Heart left ventricle (tissue), 16 donors: ENCODE results near the gene RPS6KA2. TPM values are rescaled to one million over a fixed set of nuclear protein-coding genes. Genes with fewer than 3 reads are reported as not detected.
A peak's percentile ranks its signal among the peaks of the same experiment; 100 is the strongest.

ENCODE experiments used
- ATAC-seq, 4 donors: fragments of 200-7000 bp; cut with Tn5 transposase; one replicate each; pipeline ENCODE4 v1.9.1; 2020 to 2022; ENCODE audit warnings: moderate library complexity in 4 of 4, mild to moderate bottlenecking in 3 of 4, moderate number of reproducible peaks in 1 of 4
- DNase-seq, 5 donors: peaks; one replicate each; pipeline ENCODE4 v3.0.0-alpha.2; 2020
- H3K27ac ChIP-seq, 12 donors: fragments of 200-600 bp; sonication (generic) in 4 of 12; one replicate each; pipeline versions ENCODE4 v1.5.0 to v1.8.0; 2016 to 2022; ENCODE audit warnings: mild to moderate bottlenecking in 2 of 12
- H3K27me3 ChIP-seq, 9 donors: fragments of 200-600 bp; sonication (generic) in 2 of 9; one replicate each; pipeline versions ENCODE4 v1.5.1 to v1.8.0; 2016 to 2022; ENCODE audit warnings: mild to moderate bottlenecking in 3 of 9
- H3K36me3 ChIP-seq, 9 donors: fragments of 200-600 bp; sonication (generic) in 2 of 9; one replicate each; pipeline versions ENCODE4 v1.5.0 to v1.8.0; 2018 to 2022; ENCODE audit warnings: mild to moderate bottlenecking in 2 of 9
- H3K4me1 ChIP-seq, 12 donors: fragments of 200-600 bp; sonication (generic) in 4 of 12; one replicate each; pipeline versions ENCODE4 v1.5.0 to v1.8.0; 2016 to 2022; ENCODE audit warnings: mild to moderate bottlenecking in 3 of 12
- H3K4me3 ChIP-seq, 12 donors: fragments of 200-600 bp; sonication (generic) in 4 of 12; one replicate each; pipeline versions ENCODE4 v1.5.0 to v1.8.0; 2017 to 2022; ENCODE audit warnings: mild to moderate bottlenecking in 9 of 12, moderate library complexity in 4 of 12
- H3K9me3 ChIP-seq, 12 donors: fragments of 200-600 bp; sonication (generic) in 4 of 12; one replicate each; pipeline versions ENCODE4 v1.5.0 to v1.8.0; 2016 to 2022; ENCODE audit warnings: mild to moderate bottlenecking in 1 of 12
- POLR2A ChIP-seq, 2 donors: fragments of 450-650 bp; IDR thresholded peaks; one replicate each; pipeline ENCODE4 v1.6.1; 2017; ENCODE audit warnings: antibody characterized with exemption in 2 of 2, mild to moderate bottlenecking in 2 of 2, moderate library complexity in 2 of 2
- WGBS, 4 donors: extraction: QIAGEN DNeasy Blood & Tissue Kit in 2 of 4; methylation state at CpG; one replicate each; pipeline versions ENCODE4 v1.1.5 to v1.1.7; 2013 to 2018; 5-methylcytosine and 5-hydroxymethylcytosine counted together
- intact Hi-C, 10 donors: fragments of 100-400 bp; cut with DNase I; formaldehyde crosslinking; loops; one replicate each; pipeline versions ENCODE4 v1.11.1 to v1.14.2; 2022
- polyA plus RNA-seq, 2 donors: library from polyadenylated mRNA; stranded (reverse); fragments of 200-250 nt; gene quantifications; one replicate each; pipeline ENCODE4 v1.2.3, GENCODE V29; 2013
- total RNA-seq, 9 donors: library from RNA; depleted of rRNA in 2 of 9; stranded (reverse); fragments of >200 nt in 2 of 9; fragmentation: NEBNext Ultra II Directional in 3 of 9; extraction: Animal tissue kit (Norgen Biotek cat#: 25700) in 3 of 9; gene quantifications; one replicate each; pipeline versions ENCODE4 v1.1.0 to v1.2.4, GENCODE V29; 2016 to 2023
- TF ChIP-seq, protein P1 (sequence below), 12 donors: fragments of 200-600 bp; sonication (generic) in 4 of 12; IDR thresholded peaks; one replicate each; pipeline versions ENCODE4 v1.5.0 to v1.8.0; 2018 to 2022; ENCODE audit warnings: antibody characterized with exemption in 12 of 12, mild to moderate bottlenecking in 5 of 12
- donor health status: ischemic (EF 13 %, LVEDD 7.1; RV severe dilation, severe dysfunction).
- donor health status: healthy with polysubstance abuse.
- donor health status: DM: no; HTN: yes; CAD: no.
- donor health status: DM: no; HTN: no; CAD: no.
- donor health status: ischemic (EF 25% LVEDD 6.9; RV normal size, moderate dysfunction).
- donor health status: ischemic (EF 25% LVEDD 5.7; RV mildly dilated, moderate dysfunction).
- donor health status: healthy.
- donor health status: DM: yes; HTN: yes; CAD: no.
- donor health status: ischemic (EF 35%, LVEDD 5.7; RV mildly dilated, moderate dysfunction).
- donor health status: nonischemic (EF 11% LVEDD 7.7; RV severe dilation, severe dysfunction).
- donor health status: DM: yes; HTN: yes; CAD: no.
- donor health status: PGD.
- donor health status: ischemic (EF 29% LVEDD 5.4; RV normal size, mild dysfunction).
- donor health status: nonischemic (EF 23%, LVEDD 6.1; RV moderate dilation, normal function).

The RPS6KA2 gene
- total and polyA plus RNA-seq, 11 donors = 23.0 to 171 (median 91.6) TPM

DNA sequence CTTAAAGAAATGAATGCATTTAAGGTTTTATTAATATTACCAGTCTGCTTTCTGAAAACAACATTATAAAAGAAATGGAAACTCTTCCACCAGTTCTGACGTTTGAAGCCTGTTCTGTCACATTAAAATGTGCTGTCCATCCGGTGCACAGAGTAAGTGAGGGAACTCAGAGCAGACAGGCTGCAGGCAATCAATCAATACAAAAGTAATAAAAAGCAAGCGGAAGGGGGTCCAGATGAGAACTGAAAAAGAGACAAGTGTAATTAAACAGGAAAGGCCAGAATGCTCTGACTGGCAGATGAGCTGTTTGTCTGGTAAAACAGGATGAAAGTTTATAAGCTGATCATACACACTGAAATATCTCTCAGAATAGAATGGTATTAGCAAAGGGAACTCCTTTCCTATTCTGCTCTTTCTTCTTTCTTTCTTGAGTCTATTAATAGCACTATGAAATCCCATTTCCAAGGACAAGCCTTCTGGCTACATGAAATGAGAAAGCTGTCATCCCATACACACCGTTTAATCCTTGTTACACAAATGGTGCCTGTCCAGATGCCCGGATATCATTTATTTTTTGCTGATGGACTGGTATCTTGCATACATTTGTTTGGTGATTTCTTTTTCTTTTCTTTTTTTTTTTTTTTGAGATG is 134.8 kb downstream of the RPS6KA2 start:
- peaks cover 0 to 31% (median 20%) of the 10 kb centered on the region in 12 donors for H3K4me1 ChIP-seq
- intact Hi-C loops = loop anchor here in 1 of 10 donors (5.0 kb wide), 1 partner anchor 135 kb away; the partner anchor contains the start of gene RPS6KA2
- H3K4me3 ChIP-seq = no peak overlapping the region
- TF ChIP-seq POLR2A (IDR thresholded peaks at IDR 0.05) = no peak
- TF ChIP-seq, protein P1, sequence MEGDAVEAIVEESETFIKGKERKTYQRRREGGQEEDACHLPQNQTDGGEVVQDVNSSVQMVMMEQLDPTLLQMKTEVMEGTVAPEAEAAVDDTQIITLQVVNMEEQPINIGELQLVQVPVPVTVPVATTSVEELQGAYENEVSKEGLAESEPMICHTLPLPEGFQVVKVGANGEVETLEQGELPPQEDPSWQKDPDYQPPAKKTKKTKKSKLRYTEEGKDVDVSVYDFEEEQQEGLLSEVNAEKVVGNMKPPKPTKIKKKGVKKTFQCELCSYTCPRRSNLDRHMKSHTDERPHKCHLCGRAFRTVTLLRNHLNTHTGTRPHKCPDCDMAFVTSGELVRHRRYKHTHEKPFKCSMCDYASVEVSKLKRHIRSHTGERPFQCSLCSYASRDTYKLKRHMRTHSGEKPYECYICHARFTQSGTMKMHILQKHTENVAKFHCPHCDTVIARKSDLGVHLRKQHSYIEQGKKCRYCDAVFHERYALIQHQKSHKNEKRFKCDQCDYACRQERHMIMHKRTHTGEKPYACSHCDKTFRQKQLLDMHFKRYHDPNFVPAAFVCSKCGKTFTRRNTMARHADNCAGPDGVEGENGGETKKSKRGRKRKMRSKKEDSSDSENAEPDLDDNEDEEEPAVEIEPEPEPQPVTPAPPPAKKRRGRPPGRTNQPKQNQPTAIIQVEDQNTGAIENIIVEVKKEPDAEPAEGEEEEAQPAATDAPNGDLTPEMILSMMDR (IDR thresholded peaks at IDR 0.05) = no peak
- no peak overlapping the region for H3K27ac ChIP-seq
- ATAC-seq (no peak), DNase-seq (no peak)
- no peaks in the 10 kb centered on the region for H3K9me3 ChIP-seq
- no peaks in the 10 kb centered on the region for H3K27me3 ChIP-seq
- H3K36me3 ChIP-seq = peaks cover 0 to 41% (median 26%) of the 10 kb centered on the region in 9 donors
- WGBS, 4 donors = 80 to 86% (median 83%) methylated on average over 5 of the region's 5 CpGs

DNA sequence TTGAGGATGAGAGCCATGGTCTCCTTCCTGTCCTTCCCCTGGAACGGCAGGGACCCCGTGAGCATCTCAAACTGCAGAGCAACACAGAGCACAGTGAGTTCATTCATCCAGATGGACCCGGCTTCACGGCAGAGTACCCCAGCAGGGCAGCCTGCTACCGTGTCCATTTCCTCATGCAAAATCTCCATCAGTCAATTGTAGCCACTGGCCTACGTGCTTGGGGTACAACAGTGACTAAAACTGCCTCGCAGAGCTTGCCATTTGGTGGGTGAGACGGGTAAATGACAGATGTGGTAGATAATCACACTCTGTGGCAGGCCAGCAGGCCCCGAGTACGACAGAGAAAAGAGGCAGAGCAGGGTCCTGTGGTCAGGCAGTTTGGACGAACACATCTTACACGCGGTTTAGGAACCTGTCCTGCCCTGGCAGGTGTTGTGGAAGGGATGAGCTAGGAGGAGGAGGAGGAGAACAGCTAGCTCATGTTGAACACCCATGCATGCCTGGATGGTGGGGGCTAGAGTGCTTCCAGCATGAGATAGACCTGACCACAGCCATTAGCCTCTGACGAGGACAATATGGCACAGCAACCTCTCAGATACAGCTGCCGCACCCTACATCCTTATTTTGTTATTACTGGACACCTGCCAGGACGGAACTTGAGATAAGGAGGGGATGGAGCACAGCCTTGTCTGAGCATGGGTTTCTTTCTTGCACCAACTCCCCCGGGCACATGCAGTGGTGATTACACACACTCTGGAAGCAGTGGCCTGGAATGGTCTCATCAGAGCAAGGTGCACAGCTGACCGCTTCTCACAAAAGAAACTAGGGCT is 136.2 kb downstream of the RPS6KA2 start:
- DNase-seq (peak in 2 of 5 donors; percentile 25 to 42), ATAC-seq (peak in 3 of 4 donors; percentile 45 to 48 (median 46))
- peaks cover 0 to 31% (median 20%) of the 10 kb centered on the region in 12 donors for H3K4me1 ChIP-seq
- H3K4me3 ChIP-seq = no peak overlapping the region
- H3K27me3 ChIP-seq = no peaks in the 10 kb centered on the region
- intact Hi-C loops = loop anchor here in 1 of 10 donors (5.0 kb wide), 1 partner anchor 136 kb away; the partner anchor contains the start of gene RPS6KA2
- TF ChIP-seq POLR2A (IDR thresholded peaks at IDR 0.05) = no peak
- TF ChIP-seq, protein P1 (IDR thresholded peaks at IDR 0.05) = no peak
- 67 to 76% (median 72%) methylated on average over 13 to 18 of the region's 18 CpGs for WGBS, 4 donors
- H3K27ac ChIP-seq = no peak overlapping the region
- H3K36me3 ChIP-seq = peaks cover 0 to 45% (median 34%) of the 10 kb centered on the region in 9 donors
- H3K9me3 ChIP-seq = no peaks in the 10 kb centered on the region

DNA sequence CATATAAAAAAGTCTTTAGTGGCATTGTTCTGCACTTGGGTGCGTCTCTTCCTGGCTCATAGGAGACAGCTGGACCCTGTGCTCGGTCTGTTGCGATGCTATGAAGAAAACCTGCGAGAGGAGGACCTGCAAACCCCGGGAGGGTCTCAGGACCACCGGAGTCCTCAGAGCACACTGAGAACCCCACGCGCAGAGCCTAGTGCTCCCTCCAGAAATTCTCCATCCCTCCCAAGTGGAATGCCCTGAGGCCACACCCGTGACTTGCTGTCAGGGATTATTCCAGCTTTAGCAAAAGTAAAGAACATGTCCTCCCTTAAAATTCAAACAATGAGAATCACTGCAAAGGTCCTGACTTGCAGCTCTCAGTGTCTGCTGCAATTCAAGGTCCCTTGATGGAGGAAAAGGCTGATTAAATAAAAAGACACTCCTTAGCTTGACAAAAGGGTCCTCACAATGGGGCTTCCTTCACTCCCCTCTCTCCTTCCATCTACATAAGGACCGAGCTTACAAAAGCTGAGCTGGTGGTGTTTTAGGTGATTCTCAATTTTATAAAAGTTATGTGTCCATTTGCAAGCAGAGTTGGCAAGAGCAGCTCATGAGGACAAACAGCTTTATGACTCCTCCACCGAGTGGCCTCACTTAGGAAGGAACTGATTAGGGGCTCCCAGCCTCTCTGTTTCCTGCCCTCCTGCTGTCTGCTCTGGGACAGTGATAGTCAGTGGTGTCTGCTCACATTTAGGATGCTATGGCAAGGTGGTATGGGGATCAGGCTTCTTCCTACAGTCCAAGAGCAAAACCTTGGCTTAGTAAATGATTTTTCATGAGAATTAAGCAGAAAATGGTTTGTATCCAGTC is 137.5 kb downstream of the RPS6KA2 start:
- ATAC-seq = no peak
- Histone ChIP-seq H3K4me3 (no peak overlapping the region), H3K27ac (no peak overlapping the region), H3K36me3 (peaks cover 0 to 37% (median 25%) of the 10 kb centered on the region in 9 donors), H3K9me3 (no peaks in the 10 kb centered on the region), H3K4me1 (peaks cover 0 to 34% (median 20%) of the 10 kb centered on the region in 12 donors), H3K27me3 (no peaks in the 10 kb centered on the region)
- DNase-seq = peak in 2 of 5 donors; percentile 9 to 18
- TF ChIP-seq, protein P1 (IDR thresholded peaks at IDR 0.05) = no peak
- TF ChIP-seq POLR2A (IDR thresholded peaks at IDR 0.05) = no peak
- intact Hi-C loops = loop anchor here in 2 of 10 donors (5.0 kb wide), 1 partner anchor 138 kb away; the partner anchor contains the start of gene RPS6KA2 (in 2 of the 2)
- 80 to 88% (median 82%) methylated on average over 11 of the region's 11 CpGs for WGBS, 4 donors
